GM18520 (cell line): ENCODE results near the gene S100A16.

Source experiments
- ATAC-seq: cut with Tn5 transposase; IDR thresholded peaks from one replicate; pipeline ENCODE4 v1.9.1; 2021; ENCODE audit not compliant: unreplicated experiment

The S100A16 gene

DNA sequence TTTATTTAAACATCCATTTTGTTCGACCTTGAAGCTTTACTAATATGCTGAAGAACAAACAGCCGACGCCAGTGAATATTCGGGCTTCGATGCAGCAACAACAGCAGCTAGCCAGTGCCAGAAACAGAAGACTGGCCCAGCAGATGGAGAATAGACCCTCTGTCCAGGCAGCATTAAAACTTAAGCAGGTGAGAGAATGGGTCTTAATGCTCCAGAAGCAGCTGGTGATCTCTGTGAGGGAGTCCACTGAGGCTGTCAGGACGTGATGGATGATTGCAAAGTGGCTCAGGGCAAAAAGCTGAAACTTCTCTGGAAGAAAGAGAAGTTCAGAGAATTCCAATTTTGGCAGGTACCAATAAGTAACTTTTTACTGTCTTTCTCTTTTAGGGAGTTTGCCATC is 25.3 kb upstream of the S100A16 start:
- ATAC-seq, result no peak

DNA sequence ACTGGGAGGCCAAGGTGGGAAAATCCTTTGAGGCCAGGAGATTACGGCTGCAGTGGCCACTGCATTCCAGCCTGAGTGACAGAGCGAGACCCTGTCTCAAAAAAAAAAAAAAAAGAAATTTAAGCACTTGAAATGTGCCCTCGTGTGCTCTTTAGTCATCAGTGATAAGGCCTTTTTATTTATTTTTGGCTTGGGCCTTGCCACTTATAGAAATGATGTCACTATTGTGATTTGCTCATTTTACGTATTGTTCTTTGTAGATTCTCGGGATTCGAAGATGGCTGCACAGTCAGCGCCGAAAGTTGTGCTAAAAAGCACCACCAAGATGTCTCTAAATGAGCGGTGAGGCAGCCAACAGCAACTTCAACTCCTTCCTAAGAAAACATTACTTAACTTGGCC is 23.4 kb upstream of the S100A16 start:
- ATAC-seq, result no peak

DNA sequence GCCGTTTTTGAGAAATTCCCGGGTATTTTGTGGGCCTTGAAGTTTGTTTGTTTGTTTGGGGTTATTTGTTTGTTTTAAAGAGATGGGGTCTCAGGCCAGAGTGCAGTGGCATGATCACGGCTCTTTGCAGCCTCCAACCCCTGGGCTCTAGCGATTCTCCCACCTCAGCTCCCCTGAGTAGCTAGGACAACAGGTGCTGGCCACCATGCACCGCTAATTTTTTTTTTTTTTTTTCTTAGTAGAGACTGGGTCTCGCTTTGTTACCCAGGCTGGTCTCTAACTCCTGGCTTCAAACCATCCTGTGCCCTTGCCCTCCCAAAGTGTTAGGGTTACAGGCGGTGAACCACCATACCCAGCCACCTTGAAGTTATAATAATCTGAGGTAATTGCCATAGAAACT is 22.9 kb upstream of the S100A16 start:
- ATAC-seq, result no peak

DNA sequence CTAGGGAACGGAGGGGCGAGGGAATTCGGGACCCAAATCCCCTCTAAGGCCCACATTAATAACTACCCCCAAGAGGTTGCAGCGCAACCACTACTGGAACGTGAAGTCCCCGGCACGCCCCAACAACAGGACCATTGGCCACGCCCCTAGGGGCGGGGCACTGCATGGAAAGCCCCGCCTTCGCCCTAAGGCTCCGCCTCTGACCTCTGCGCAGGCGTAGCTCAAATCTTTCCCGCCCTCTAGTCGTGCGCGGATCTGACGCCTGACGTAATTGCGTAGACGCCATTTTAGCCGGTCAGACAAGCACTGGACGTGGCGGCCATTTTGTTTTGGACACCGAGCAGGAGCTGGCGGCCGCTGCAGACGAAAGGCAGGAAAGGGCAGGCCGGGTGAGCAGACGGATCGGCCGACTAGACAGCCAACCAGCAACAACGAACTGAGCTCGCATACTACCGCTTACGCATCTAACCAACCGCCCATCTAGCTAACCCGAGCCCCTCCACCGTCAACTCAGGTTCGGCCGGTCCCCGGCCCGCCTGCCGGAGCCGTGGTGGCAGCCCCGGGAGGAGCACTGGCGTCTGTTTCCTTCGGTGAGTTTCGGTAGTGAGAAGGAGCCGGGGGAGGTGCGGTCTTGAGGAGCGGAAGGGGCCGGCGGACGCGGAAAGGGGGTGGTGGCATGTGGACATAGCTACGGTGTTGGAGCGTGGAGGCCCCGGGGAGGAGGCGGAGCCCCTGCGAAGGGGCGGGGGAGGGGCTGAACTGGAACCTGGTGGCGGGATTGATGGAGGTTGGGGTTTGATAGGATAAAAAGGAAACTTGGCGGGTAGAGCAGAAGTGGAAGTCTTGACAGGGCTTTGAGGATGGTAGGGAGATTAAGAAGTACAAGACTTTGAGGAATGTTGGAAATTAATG is 21.1 kb upstream of the S100A16 start, which contains the start of gene CHTOP:
TSS of gene CHTOP (plus strand) at position 313 of the 912 bp plus-strand sequence. CDS start 2,523 bp downstream, outside the sequence.
- ATAC-seq, result peak; percentile 90

DNA sequence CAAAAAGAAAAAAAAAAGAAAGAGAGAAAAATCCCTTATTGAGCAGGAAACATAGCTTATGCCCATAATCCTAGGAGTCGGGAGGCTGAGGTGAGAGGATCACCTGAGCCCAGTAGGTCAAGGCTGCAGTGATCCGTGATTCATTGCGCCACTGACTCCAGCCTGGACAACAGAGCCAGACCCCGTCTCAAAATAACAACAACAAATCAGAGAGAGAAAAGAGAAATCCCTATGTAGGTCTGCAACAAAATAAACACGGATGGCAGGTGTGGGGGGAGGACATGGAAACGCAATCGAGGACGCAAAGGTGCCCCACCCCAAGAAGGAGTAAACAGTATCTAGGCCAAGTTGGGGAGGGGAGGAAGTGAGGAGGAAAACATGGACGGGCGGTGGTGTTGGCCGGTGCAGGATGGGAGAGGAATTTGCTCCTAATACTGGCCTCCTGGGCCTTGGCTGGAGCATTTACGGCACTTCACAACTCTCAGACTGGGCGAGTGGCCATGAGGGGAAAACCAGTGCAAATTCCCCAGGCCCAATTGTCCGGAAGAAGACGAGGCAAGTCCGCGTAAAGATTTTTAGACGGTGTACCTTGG is 20.3 kb upstream of the S100A16 start:
- no peak for ATAC-seq

DNA sequence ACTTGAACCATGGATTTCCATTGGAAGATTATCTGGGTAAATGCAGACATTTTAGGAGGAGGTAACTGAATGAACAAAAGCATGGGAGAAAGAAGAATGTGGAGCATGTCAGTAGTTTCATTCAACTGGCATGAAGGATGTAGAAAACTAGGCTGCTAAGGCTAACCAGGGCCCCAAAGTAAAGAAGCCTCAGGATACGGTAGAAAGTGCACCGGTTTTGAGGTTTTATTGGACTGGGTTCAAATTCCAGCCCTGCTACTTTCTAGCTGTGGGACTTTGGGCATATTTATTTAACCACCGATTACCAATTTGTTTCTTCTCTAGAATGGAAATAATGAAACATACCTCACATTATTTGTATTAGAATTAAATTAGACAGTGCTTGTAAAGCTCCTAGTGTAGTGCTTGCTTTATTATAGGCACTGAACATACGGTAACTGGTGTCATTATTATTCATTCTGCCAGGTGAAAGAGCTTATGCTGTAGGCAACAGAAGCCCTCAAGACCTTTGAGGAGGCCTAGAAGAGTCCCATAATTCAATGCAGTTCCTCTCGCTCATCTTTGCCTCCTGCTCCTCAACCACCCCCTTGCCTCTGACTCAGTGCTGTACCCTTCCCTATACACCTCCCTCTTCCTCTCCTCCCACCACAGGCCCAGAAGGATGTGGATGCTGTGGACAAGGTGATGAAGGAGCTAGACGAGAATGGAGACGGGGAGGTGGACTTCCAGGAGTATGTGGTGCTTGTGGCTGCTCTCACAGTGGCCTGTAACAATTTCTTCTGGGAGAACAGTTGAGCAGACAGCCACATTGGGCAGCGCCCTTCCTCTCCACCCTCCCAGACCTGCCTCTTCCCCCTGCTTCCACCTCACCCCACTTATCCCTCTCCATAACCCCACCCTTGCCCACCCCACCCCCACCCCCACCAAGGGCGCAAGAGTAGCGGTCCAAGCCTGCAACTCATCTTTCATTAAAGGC is 18.4 kb upstream of the S100A16 start:
- ATAC-seq, result no peak

DNA sequence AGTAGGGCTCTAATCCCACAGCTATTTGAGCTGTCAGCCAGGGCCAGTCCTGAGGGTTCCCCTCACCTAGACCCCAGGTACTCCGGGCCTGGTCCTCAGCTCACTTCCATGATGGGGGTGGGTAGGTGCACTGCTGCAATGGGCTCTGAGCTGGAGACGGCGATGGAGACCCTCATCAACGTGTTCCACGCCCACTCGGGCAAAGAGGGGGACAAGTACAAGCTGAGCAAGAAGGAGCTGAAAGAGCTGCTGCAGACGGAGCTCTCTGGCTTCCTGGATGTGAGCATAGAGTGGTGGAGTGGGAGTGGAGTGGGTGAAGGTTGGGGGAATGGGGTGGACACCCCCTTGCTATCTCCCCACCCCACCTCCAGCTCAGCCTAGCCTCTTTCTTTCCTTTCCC is 17.4 kb upstream of the S100A16 start:
- no peak for ATAC-seq

DNA sequence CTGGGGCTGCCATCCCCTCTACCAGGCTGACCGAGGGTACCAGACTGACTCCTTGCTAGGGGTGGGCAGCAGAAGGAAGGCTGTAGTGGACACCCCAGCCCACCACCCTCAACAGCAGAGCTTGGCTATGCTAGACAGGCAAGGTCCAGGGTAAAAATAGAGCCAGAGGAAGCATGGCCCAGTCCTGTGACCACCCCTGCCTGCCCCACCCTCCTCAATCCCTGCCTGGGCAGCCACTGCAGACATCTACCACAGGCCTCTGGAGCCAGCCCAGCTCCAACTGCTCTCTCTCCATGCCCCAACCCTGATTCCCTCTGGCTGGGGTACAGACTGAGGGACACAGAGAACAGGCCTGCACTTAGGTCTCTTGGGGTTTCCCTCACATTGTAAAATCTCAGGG is 17.0 kb upstream of the S100A16 start:
- ATAC-seq, result no peak

DNA sequence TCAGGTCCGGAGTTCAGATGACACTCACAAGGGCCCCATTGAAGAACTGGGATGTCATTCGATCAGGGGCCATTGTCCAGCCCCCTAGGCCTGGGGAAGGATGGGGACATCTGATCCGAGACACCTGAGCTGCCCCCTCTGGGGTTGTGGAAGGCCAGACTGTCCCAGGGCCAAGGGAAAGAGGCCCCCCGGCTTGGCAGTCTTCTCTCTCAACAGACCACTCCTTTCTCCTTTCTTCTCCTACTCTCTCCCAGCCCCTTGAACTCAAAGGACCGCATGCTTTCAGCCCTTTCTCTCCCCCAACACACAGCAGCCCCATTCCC is 16.4 kb upstream of the S100A16 start:
- ATAC-seq, result no peak

DNA sequence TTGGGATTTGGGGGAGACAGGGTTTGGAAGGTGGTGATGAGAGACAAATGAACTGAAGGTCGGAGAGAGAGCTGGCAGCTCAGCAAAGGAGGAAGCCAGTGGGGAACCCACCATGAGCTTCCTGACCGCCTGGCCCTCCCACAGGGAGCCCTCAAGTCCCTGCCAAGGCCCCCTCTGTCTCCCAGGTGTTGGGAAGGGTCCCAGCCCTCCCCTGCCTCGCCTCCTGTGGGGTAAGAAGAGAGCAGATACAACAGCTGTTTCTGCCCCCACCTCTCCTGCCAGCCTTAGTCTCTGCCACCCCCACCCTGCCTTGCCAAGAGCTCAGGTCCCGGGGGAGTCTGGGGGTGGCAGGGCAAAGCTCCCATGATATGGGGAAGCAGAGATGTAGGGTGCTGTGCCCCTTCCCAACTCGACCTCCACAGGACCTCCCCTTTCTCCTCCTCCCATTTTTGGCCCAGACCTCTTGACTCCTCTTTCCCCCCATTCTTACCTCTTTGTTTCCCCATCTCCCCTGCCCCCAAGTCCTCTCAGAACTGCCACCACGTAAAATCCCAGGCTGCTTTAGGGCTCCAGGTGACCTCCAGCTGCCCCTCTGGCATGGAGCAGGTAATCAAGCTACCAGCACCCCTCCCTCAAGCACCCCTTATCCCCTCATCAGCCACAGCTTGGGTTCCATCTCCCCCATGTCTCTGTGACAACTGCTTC is 15.9 kb upstream of the S100A16 start:
- no peak for ATAC-seq

DNA sequence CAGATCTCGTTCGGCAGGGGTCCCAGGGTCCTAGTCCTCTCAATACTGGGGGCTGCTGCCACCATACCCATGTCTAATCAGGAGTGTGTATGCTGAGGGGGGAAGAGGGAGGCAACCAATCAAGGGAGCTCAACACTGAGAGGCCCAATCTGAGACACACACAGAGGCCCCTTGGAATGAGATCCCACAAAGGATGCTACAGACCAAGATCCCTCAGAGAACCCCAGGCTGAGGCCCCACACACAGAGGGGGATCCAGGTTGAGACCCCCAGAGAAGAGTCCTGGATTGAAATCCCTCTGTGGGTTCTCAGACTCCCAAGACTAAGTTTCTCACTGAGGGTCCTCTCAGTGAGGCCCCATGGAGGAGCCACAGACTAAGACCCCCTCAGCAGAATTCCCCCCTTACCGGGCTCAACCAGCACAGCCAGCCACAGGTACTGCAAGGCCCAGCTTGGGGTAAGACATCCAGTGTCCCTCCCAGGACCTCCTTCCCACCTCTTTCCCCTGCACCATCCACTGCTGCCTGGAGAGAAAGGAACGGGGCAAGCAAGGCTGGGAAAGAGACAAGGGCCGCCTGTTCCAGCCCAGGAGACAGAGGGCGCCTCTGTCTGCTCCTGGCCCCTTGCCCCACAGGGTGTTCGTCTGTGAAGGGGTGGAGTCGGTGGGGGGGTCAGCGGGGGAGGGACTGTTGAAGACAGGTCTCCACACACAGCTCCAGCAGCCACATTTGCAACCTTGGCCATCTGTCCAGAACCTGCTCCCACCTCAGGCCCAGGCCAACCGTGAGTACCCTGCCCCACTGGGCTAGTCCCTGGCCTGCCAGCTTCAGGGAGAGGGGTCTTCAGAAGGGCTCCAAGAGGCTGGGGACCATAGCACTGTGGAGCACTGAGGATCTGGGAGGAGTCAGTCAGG is 15.0 kb upstream of the S100A16 start, which contains the start of gene S100A1:
TSS of gene S100A1 (plus strand) at position 720 of the 912 bp plus-strand sequence. CDS start 2,088 bp downstream, outside the sequence.
- ATAC-seq, result no peak

DNA sequence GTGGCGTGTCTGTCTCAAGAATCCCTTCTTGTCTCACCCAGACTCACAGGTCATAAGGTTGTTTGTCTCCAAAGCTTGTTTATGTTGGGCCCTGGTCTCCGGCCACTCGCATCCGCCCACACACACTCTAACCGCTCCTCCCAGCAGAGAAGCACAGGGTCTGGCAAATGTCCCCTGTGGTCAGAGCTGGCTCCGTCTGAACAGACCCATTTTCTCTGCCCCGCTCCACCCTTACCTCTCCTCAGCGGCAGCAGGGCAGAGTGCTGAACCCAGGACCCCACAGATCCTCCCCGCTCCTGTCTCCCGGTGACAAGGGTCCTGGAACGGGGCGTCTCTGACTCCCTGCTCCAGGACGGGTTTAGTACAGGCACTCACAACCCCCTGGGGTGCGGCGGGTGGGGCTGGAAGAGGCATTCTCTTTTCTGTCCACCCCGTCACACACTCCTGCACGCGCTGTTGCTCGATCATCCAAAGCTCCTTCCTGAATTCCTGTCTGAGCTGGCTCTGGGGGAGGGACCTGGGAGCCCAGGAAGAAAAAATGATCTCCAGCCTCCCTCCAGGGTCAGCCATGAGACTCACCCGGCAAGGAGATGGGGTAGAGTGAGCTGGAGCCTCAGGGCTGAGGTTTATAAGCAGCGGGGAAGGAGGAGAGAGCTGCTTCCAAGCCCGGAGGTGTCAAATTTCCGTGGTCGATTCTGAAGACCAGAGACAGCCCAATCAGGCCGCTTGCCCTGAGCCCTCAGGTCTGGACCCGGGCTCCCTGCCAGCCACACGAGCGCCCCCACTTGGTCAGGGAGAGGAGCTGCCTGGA is 14.2 kb upstream of the S100A16 start, which contains the start of gene S100A13:
TSS of gene S100A13 (minus strand) at position 602 of the 811 bp plus-strand sequence. CDS start 1,033 bp downstream, outside the sequence.
- ATAC-seq, result no peak

DNA sequence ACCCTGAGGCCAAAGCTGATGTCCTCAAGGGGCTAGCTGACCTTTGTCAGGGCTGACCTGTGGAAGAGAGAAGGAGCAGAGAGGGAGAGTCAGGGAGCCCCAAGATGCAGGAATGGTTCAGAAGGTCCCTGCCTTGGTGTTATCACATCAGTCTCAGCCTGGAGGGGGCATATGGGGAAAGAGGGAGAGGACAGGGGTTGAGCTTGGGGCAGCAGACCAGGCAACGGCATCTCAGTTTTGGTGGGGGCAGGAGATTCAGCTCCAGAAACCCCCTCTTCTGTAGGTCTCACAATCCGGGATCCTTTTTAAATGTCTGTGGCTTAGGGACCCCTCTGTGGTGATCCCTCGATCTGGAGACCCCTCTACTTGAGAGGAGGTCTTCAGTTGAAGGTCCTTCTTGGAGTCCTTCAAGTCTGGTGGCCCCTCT is 13.6 kb upstream of the S100A16 start:
- no peak for ATAC-seq

DNA sequence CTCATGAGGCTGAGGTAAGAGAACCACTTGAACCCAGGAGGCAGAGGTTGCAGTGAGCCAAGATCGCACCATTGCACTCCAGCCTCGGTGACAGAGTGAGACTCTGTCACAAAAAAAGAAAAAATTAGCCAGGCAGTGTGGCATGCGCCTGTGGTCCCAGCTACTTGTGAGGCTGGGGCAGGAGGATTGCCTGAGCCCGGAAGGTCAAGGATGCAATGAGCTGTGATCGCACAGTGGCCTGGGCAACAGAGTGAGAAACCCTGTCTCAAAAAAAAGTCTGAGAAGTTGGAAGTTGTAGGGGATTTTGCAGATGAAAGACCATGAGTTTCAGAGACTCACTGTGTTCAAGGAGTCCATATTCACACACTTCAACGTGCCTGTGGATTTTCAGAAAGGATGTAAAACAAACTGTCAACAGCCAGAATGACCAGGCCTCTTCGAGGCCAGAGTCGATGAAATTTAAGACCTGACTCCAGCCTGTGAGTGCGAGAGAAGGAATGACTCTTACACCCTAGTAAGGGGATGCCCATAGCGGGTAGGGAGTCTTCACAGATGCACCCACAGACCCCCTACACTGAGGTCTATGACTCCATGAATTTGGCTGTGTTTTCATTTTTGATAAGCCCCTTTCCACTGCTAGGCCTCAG is 12.2 kb upstream of the S100A16 start:
- no peak for ATAC-seq

DNA sequence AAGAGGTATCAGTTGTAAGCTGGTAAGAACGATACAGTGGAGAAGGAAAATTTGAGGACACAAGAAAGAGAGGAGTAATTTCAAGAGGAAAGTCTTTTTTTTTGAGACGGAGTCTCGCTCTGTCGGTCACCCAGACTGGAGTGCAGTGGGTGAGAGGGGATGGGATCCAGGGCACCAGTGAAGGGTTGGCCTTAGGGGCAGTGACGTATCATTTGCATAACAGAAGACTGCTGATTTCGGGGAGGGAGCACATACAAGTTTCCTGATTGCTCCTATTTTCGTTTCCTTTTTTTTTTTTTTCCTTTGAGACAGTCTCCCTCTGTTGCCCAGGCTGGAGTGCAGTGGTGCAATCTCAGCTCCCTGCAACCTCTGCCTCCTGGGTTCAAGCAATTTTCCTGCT is 10.2 kb upstream of the S100A16 start:
- no peak for ATAC-seq

DNA sequence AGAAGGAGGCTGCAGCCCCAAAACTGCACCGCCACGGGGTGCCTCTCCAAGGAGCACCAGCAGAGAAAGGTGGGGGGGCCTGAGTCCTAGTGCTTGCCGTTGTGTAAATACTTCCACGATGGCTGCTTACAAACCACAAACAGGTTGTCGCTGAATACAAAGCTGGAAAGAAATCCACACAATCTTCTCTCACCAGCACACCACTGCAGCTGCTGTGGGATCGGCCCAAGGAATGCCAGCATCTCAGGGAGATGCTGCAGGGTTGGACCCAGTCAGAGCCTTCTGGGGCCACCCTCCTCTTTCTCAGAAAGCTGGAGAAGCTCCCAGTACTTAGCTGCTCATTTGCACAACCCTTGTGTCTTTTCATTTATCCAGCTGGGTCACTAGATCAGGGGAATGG is 6.2 kb upstream of the S100A16 start:
- ATAC-seq, result no peak

DNA sequence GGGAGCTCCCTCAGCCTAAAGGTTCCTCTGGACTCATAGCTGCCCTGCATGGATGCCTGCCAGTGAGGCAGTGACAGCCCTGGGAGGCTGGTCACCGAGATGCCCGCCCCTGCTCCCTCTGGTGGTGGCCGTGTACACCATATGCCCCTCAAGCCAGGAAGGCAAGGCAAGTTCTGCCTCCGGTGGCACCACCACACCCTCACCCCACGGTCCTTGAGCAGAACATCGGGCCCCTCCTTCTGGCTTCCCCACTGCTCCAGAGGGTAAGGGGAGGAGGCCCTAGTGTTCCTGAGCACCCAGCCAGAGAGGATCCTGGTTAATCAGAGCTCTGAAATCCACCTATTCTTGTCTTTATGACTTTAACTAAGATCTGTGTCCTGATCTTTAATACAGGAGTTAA is 4.7 kb upstream of the S100A16 start:
- no peak for ATAC-seq

DNA sequence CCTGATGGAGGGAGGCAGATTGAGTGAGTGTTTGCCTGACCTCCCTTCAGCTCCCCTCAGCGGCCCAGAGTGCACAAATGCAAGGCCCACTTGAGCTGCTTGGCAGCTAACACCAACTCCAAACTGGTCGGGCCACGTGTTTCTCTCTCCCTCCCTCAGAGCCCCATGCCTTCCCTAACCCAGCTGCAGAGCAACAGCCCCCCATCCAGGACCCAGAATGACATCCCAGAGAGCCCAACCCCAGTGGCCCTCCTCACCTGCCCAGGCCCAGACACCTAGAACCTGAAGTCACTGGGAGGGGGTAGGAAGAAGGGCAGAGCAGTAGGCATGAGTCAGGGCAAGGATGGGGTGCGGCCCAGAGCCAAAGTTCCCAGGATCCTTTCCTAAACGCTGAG is 4.0 kb upstream of the S100A16 start:
- no peak for ATAC-seq
